RCC 7860 (cell line): Measurements from ENCODE around the gene MAG.
"Not testable (repeated sequence)": the region's sequence is repeated elsewhere in the genome, so short reads cannot be mapped to it uniquely, and the experiment has no call there.

Experiments used
- DNase-seq: peaks from one replicate; pipeline ENCODE4 v3.0.0-alpha.2; 2015; ENCODE audit warnings: low spot score
- FAIRE-seq: peaks from 2 replicates; lab custom pipeline; 2012; peaks lifted over from hg19 to GRCh38; lab: Jason Lieb, UNC

Gene MAG

GRCh38 chr19:35279374-35279773, 12.6 kb upstream of the MAG start:
- DNase-seq (no peak), FAIRE-seq (no peak)

GRCh38 chr19:35279985-35280821, 11.8 kb upstream of the MAG start:
- FAIRE-seq (no peak), DNase-seq (no peak)

GRCh38 chr19:35281303-35281702, 10.7 kb upstream of the MAG start:
- DNase-seq (no peak), FAIRE-seq (no peak)

GRCh38 chr19:35284153-35285094, 7.5 kb upstream of the MAG start:
- no peak for DNase-seq
- no peak for FAIRE-seq

GRCh38 chr19:35285095-35285449, 6.9 kb upstream of the MAG start:
- no peak for FAIRE-seq
- no peak for DNase-seq

- not testable (repeated sequence) for DNase-seq, FAIRE-seq
Observed at GRCh38 chr19:35285465-35285864, 6.5 kb upstream of the MAG start.

GRCh38 chr19:35286101-35286500, 5.9 kb upstream of the MAG start:
- not testable (repeated sequence) for FAIRE-seq, DNase-seq

GRCh38 chr19:35287713-35288112, 4.2 kb upstream of the MAG start:
- FAIRE-seq (no peak), DNase-seq (no peak)

- DNase-seq (no peak), FAIRE-seq (no peak)
Observed at GRCh38 chr19:35288331-35288730, 3.6 kb upstream of the MAG start.

GRCh38 chr19:35288906-35289305, 3.1 kb upstream of the MAG start:
- DNase-seq (no peak), FAIRE-seq (no peak)

- DNase-seq, result no peak
- no peak for FAIRE-seq
Observed at GRCh38 chr19:35290381-35291127, 1.4 kb upstream of the MAG start.

GRCh38 chr19:35291259-35291658, 702 bp upstream of the MAG start:
- DNase-seq, result no peak

GRCh38 chr19:35292421-35293362, 731 bp downstream of the MAG start:
- DNase-seq, result no peak

More at GRCh38 chr19:35291259-35291658, 702 bp upstream of the MAG start:
- FAIRE-seq, result no peak

GRCh38 chr19:35293363-35293739, 1.4 kb downstream of the MAG start:
- DNase-seq, result no peak
- no peak for FAIRE-seq

More at GRCh38 chr19:35292421-35293362, 731 bp downstream of the MAG start:
- FAIRE-seq, result no peak

- no peak for DNase-seq
- no peak for FAIRE-seq
Observed at GRCh38 chr19:35293808-35294207, 1.8 kb downstream of the MAG start.

- FAIRE-seq (no peak), DNase-seq (no peak)
Observed at GRCh38 chr19:35294328-35294727, 2.4 kb downstream of the MAG start.

GRCh38 chr19:35294859-35295791, 3.2 kb downstream of the MAG start:
- FAIRE-seq, result no peak
- no peak for DNase-seq

- no peak for FAIRE-seq
- no peak for DNase-seq
Observed at GRCh38 chr19:35295792-35296462, 4.0 kb downstream of the MAG start.
